ENCODE measurements around the gene KDELR3. TPM values are rescaled to one million over a fixed set of nuclear protein-coding genes. Genes with fewer than 3 reads are reported as not detected.

KDELR3 gene
- 1.8 and 7.1 TPM in 2 replicates for total RNA-seq

- peaks cover 3% of the 10 kb centered on the region for H3K27me3 ChIP-seq (ENCODE audit: control insufficient read depth, insufficient read depth, low read length)
- no peaks in the 10 kb centered on the region for H3K36me3 ChIP-seq (ENCODE audit: control insufficient read depth, insufficient read depth, low read length)
- DNase-seq (ENCODE audit: low read depth) (peak; percentile 50), FAIRE-seq (no peak)
- no peak for TF ChIP-seq CTCF (IDR thresholded peaks at IDR 0.05; ENCODE audit: insufficient read depth, low read length, severe bottlenecking)
- H3K4me3 ChIP-seq (ENCODE audit: low read depth, low read length): peak within 1 kb of the TSS; percentile 49
Measured at GRCh38 chr22:38467904-38468442, at the start of gene KDELR3. Gene KDELR3 (plus strand): TSS chr22:38468096. CDS start chr22:38468234, 138 bp downstream.

- H3K36me3 ChIP-seq (ENCODE audit: control insufficient read depth, insufficient read depth, low read length): no peaks in the 10 kb centered on the region
- H3K4me3 ChIP-seq (ENCODE audit: low read depth, low read length): no peak overlapping the region
- no peak for TF ChIP-seq CTCF (IDR thresholded peaks at IDR 0.05; ENCODE audit: insufficient read depth, low read length, severe bottlenecking)
- FAIRE-seq (no peak), DNase-seq (ENCODE audit: low read depth) (no peak)
- peaks cover 2% of the 10 kb centered on the region for H3K27me3 ChIP-seq (ENCODE audit: control insufficient read depth, insufficient read depth, low read length)
Measured at GRCh38 chr22:38418589-38418988, 49.3 kb upstream of the KDELR3 start.

GRCh38 chr22:38419121-38419857, 48.6 kb upstream of the KDELR3 start:
- FAIRE-seq: peak; percentile 82
- TF ChIP-seq CTCF (IDR thresholded peaks at IDR 0.05; ENCODE audit: insufficient read depth, low read length, severe bottlenecking): no peak

GRCh38 chr22:38419858-38420160, 48.1 kb upstream of the KDELR3 start:
- no peak for DNase-seq (ENCODE audit: low read depth)
- H3K4me3 ChIP-seq (ENCODE audit: low read depth, low read length): no peak overlapping the region
- H3K36me3 ChIP-seq (ENCODE audit: control insufficient read depth, insufficient read depth, low read length): no peaks in the 10 kb centered on the region
- H3K27me3 ChIP-seq (ENCODE audit: control insufficient read depth, insufficient read depth, low read length): no peaks in the 10 kb centered on the region
- no peak for FAIRE-seq
- TF ChIP-seq CTCF (IDR thresholded peaks at IDR 0.05; ENCODE audit: insufficient read depth, low read length, severe bottlenecking): no peak

More at GRCh38 chr22:38419121-38419857, 48.6 kb upstream of the KDELR3 start:
- H3K4me3 ChIP-seq (ENCODE audit: low read depth, low read length): no peak overlapping the region
- H3K27me3 ChIP-seq (ENCODE audit: control insufficient read depth, insufficient read depth, low read length): no peaks in the 10 kb centered on the region
- DNase-seq (ENCODE audit: low read depth): no peak
- H3K36me3 ChIP-seq (ENCODE audit: control insufficient read depth, insufficient read depth, low read length): no peaks in the 10 kb centered on the region

- DNase-seq (ENCODE audit: low read depth) (no peak), FAIRE-seq (no peak)
- Histone ChIP-seq H3K36me3 (ENCODE audit: control insufficient read depth, insufficient read depth, low read length) (no peaks in the 10 kb centered on the region), H3K27me3 (ENCODE audit: control insufficient read depth, insufficient read depth, low read length) (peaks cover 2% of the 10 kb centered on the region), H3K4me3 (ENCODE audit: low read depth, low read length) (no peak overlapping the region)
- no peak for TF ChIP-seq CTCF (IDR thresholded peaks at IDR 0.05; ENCODE audit: insufficient read depth, low read length, severe bottlenecking)
Measured at GRCh38 chr22:38420734-38421133, 47.2 kb upstream of the KDELR3 start.

All from bronchial epithelial cell (primary cell).